ENCODE data around the gene OSBPL10. TPM values are rescaled to one million over a fixed set of nuclear protein-coding genes. Genes with fewer than 3 reads are reported as not detected.

Gene OSBPL10
- total RNA-seq, 1 donor from 2014 or later: 18.8 TPM

DNA sequence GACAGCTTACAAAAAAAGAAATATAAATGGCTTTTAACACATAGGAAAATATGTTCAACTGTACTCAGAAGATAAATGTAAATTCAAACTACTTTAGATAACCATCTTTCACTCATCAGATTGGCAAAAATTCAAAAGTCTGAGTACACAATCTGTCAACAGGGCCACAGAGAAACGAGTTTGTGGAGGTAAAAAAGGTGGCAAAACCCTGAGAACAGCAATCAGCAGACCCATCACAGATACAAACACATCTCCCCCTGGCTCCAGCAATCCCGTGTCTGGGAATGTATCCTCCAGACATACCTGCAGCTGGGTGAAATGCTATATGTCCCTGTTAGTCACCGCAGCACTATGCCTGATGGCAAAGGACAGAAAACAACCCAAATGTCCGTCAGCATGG lies 149.5 kb downstream of the OSBPL10 start:
- no peak overlapping the region for H3K4me3 ChIP-seq
- H3K4me1 ChIP-seq: no peaks in the 10 kb centered on the region
- DNase-seq (no peak), ATAC-seq (no peak)
- TF ChIP-seq, protein P1, sequence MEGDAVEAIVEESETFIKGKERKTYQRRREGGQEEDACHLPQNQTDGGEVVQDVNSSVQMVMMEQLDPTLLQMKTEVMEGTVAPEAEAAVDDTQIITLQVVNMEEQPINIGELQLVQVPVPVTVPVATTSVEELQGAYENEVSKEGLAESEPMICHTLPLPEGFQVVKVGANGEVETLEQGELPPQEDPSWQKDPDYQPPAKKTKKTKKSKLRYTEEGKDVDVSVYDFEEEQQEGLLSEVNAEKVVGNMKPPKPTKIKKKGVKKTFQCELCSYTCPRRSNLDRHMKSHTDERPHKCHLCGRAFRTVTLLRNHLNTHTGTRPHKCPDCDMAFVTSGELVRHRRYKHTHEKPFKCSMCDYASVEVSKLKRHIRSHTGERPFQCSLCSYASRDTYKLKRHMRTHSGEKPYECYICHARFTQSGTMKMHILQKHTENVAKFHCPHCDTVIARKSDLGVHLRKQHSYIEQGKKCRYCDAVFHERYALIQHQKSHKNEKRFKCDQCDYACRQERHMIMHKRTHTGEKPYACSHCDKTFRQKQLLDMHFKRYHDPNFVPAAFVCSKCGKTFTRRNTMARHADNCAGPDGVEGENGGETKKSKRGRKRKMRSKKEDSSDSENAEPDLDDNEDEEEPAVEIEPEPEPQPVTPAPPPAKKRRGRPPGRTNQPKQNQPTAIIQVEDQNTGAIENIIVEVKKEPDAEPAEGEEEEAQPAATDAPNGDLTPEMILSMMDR (IDR thresholded peaks at IDR 0.05): no peak
- no peaks in the 10 kb centered on the region for H3K27me3 ChIP-seq (ENCODE audit: low read depth)
- no peaks in the 10 kb centered on the region for H3K36me3 ChIP-seq
- intact Hi-C loops (cut with DNase I): no loop called here
- H3K27ac ChIP-seq: no peak overlapping the region
- H3K9me3 ChIP-seq: no peaks in the 10 kb centered on the region

DNA sequence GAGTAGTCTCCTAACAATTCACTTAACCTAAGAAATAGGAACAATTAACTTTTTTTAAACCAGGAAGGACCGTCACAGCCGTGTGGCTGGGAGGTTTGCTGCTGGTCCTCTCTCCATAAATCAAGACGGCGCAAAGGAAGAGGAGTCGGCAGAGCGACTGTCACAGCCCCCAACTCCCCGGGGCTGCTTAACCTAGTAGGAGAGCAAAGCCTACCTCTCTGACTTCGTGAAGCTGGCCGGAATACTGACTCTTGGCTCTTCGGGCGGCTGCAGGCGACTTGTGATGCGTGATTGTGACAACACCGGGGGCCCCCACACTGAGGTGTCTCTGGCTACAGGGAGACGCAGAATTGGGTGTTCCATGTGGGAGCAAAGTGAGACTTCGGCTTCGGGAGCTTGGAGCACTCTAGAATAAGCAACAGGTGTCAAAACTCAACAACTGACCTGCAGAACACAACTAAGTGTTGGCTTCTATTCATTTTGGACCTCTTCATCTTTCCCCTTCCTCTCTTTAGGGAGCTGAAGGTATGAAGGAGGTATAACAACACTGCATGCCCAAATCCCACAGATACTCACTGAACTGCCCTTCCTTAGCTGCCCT lies 151.1 kb downstream of the OSBPL10 start:
- ATAC-seq (no peak), DNase-seq (no peak)
- no peak overlapping the region for H3K4me3 ChIP-seq
- TF ChIP-seq, protein P1 (IDR thresholded peaks at IDR 0.05): no peak
- H3K4me1 ChIP-seq: no peaks in the 10 kb centered on the region
- intact Hi-C loops (cut with DNase I): no loop called here
- no peaks in the 10 kb centered on the region for H3K36me3 ChIP-seq
- no peaks in the 10 kb centered on the region for H3K27me3 ChIP-seq (ENCODE audit: low read depth)
- H3K27ac ChIP-seq: no peak overlapping the region
- H3K9me3 ChIP-seq: no peaks in the 10 kb centered on the region

DNA sequence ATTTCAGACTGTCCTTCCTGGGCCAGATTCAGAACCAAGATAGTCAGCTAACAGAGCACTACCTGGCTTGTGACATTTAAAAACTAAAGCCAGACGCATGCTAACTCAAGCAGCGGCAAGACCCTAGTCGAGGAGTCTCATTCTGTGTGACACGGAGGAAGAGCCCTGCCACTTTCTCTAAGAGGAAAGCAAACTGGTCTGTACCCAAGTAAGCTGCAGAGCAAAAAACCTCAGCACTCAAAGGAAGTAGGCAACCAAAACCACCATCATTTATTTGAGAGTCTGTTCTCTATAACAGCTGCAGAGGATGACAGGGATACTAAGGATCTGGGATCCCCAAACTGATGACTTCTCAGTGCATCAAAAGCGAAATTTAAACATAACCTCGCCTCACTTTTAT lies 152.1 kb downstream of the OSBPL10 start:
- no peak overlapping the region for H3K4me3 ChIP-seq
- ATAC-seq (no peak), DNase-seq (no peak)
- intact Hi-C loops (cut with DNase I): no loop called here
- TF ChIP-seq, protein P1 (IDR thresholded peaks at IDR 0.05): no peak
- no peaks in the 10 kb centered on the region for H3K9me3 ChIP-seq
- no peaks in the 10 kb centered on the region for H3K4me1 ChIP-seq
- no peaks in the 10 kb centered on the region for H3K36me3 ChIP-seq
- no peak overlapping the region for H3K27ac ChIP-seq
- H3K27me3 ChIP-seq (ENCODE audit: low read depth): no peaks in the 10 kb centered on the region

DNA sequence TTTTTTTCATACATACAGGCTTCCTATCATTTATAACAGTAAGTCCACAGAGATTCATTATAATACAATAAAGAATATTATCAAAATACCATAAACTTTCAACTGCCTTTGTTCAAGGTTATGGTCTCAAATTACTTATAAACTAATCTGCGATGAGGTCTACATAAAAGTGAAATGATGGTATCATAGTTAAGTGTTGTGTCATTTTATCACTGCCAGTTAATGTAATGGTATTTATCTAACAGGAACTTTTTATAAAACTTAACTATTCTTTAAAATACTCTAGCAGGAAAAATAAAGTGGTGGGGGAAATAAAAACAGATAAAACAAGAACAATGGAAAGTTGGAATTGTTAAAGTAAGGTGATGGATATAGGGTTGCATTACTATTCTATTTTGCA lies 153.1 kb downstream of the OSBPL10 start:
- Histone ChIP-seq H3K27ac (no peak overlapping the region), H3K27me3 (ENCODE audit: low read depth) (no peaks in the 10 kb centered on the region), H3K4me1 (no peaks in the 10 kb centered on the region), H3K36me3 (no peaks in the 10 kb centered on the region), H3K4me3 (no peak overlapping the region), H3K9me3 (no peaks in the 10 kb centered on the region)
- ATAC-seq (no peak), DNase-seq (no peak)
- intact Hi-C loops (cut with DNase I): no loop called here
- TF ChIP-seq, protein P1 (IDR thresholded peaks at IDR 0.05): no peak

DNA sequence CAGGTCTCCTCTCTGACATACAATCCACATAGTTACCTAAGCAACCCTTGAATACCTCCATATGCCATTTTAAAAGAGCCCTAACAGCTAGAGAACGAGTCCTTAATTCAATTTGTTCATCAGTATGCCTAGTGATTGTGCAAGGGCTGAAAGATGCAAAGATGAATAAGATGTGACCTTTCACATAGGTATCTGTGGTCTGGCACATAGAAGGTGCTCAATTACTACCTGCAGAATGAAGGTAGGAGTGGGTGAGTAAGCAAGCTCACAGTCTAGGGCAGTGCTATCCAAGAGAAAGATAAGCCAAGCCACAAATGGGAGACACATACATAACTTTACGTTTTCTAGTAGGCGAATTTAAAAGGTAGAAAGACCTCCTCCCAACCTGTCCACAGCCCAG lies 157.9 kb downstream of the OSBPL10 start:
- TF ChIP-seq, protein P1 (IDR thresholded peaks at IDR 0.05): no peak
- Histone ChIP-seq H3K4me3 (no peak overlapping the region), H3K4me1 (no peaks in the 10 kb centered on the region), H3K9me3 (no peaks in the 10 kb centered on the region), H3K27me3 (ENCODE audit: low read depth) (no peaks in the 10 kb centered on the region), H3K36me3 (no peaks in the 10 kb centered on the region), H3K27ac (no peak overlapping the region)
- ATAC-seq (no peak), DNase-seq (no peak)
- intact Hi-C loops (cut with DNase I): no loop called here

Measured in lower lobe of right lung (tissue), 2 donors.